Posterior vena cava (tissue), 2 donors: ENCODE results near the gene FRMD8. TPM values are rescaled to one million over a fixed set of nuclear protein-coding genes. Genes with fewer than 3 reads are reported as not detected.
A peak's percentile ranks its signal among the peaks of the same experiment; 100 is the strongest.

ENCODE experiments used
- DNase-seq: peaks from one replicate; pipeline ENCODE4 v3.0.0-alpha.2; 2020; ENCODE audit warnings: low spot score
- intact Hi-C, 2 donors: fragments of 100-400 bp; cut with DNase I; formaldehyde crosslinking; loops; one replicate each; pipeline versions ENCODE4 v1.14.1 to v1.14.2; 2022 to 2023
- total RNA-seq, 2 donors: library from RNA; stranded (reverse); fragmentation: NEBNext Ultra II Directional; extraction: Animal tissue kit (Norgen Biotek cat#: 25700); gene quantifications; one replicate each; pipeline ENCODE4 v1.2.1, GENCODE V29; 2021
- donor health status: DM: yes; HTN: yes; CAD: no.
- donor health status: DM: yes; HTN: yes; CAD: no.

Gene FRMD8
- total RNA-seq, 2 donors from 2014 or later, result 19.0 to 20.7 TPM

DNA sequence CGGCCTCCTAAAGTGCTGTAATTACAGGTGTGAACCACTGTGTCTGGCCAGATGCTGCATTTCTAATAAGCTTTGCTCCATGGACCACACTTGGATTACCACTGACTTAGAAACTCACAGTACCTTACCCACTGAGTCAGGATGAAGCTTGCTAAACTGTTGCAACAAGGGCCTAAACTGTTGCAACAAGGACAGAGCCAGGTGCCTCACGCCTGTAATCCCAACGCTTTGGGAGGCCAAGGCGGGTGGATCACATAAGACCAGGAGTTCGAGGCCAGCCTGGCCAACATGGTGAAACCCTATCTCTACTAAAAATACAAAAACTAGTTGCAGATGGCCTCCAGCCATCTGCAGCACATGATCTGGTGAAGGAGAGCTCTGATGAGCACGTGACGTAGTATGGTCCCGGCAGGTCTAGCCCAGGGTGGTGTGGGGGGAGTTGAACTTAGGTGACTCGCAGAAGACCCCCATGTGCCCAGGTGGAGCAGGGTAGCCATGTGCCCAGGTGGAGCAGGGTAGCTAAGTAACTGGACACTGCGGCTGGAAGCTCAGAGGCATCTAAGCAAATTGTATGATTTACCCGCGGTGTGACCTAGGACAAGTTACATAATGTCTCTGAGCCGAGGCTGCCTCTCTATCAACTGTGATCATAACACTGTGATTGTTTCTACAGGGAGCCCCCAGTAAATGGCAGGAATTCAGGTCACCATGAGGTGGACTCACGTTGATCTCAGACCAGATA, 12.4 kb upstream of the FRMD8 start:
- DNase-seq, result no peak
- intact Hi-C loops, result no loop called here

DNA sequence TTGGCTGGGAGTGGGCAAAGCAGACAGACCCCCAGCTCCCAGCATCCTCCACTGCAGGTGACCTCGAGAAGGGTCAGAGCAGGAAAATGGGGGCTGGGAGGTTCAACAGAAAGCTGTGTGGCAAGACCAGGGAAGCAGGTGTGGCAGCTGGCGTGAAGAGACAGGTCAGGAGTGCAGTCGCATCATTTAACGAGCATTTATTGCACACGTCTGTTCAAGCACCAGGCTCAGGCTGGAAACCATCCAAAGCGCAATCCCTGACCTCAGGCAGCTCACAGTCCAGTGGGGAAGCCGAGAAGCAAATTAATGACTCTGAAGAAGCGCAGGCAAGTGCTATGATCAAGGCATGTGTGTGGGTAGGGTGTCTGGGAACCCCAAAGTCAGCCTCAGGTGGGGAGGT, 11.4 kb upstream of the FRMD8 start:
- intact Hi-C loops, result no loop called here
- no peak for DNase-seq

DNA sequence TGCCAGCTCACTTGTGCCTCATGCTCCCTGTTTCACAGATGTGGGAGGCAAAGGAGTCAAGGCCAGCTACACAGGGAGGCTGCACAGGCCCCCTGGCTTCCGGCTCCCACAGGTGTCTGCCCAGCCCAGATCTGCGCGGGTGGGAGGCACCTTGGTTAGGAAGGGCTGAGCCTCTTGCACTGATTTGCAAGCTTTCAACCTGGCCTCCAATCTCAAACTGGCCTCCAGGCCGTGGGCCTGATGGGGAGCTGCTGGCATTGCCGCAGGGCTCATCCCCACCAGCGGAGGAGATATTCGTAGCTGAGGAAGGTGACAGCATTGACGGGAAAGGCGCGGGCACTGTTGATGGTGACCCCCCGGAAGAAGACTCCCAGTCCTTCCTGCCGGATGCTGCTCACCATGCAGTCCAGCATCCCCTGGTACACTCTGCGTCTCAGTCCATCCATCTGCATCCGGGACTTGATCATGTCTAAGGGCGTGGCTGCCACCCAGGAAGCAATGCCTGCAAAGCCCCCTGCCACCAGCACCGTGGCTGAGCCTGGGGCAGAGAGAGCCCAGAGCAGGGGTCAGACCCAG, 10.2 kb upstream of the FRMD8 start:
- no peak for DNase-seq
- intact Hi-C loops, result no loop called here

DNA sequence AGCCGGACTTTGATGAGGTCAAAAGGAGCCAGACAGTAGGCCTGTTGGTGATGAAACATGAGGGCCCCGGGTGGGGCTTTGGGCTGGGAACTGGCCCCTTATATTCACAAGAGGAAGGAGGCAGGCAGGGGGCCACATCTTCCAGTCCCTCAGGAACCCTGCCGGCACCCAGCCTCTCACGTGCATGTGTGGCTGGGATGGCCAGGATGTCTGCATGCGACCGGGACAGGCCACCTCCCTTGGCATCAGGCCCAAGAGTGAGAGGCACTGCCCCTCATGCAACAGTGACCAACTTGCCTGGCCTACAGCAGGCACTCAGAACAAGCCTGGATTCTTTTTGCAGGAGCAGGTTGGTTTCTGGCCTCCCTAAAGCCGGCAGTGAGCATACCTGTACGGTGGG, 9.4 kb upstream of the FRMD8 start:
- intact Hi-C loops, result no loop called here
- no peak for DNase-seq

DNA sequence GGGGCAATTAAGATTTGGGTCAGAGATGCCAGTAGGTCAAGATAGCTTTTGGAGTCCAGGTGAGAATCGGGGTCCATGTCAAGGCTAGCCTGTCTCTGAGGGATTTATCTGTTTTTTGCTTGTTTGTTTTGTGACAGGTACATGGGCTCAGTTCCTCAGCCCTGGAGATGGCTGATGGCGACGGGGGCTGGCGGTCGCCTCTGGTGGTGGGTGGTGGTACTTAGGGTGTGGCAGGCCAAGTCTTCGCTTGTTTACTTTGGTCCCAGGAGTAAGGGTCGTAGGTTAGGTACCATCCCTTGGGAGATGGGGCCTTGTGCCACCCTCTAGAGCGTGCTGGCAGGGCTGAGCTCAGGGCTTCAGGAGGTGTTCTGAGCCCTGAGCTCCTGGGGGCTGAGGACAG, 8.7 kb upstream of the FRMD8 start:
- no peak for DNase-seq

DNA sequence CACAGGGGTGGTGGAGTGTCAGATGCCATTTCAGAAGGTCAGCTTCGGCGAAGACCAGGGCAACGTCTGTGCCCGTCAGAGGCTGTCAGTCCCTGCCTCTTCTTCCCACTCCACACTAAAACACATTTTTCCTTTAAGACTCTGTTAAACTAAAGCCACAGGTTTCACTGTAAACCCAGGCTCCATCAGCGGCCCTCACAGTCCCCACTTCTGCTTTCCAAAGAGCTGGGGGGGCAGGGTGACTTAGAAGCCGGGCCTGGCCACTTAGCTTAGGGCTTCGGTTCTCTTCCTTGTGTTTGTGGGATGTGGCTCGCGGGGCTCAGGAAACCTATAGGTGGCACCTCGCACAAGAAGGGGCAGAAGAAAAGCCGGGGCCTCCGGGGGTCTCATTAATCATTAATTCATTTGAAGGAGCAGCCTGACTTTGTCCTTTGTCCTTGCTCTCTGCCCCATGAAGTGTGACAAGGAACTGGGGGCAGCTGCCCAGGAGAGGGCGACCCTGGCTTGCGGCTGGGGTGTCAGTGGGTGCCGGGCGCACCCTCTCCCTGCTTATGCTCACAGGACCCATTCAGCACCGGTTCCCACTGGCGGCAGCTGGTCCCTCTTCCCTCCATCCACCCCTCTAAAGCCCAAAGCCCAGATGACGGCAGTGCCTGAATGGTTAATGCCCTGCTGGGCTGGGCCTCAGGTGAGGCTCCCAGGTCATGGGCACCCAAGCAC, 8.1 kb upstream of the FRMD8 start:
- intact Hi-C loops, result no loop called here
- no peak for DNase-seq

More for the DNA sequence above, 8.7 kb upstream of the FRMD8 start:
- intact Hi-C loops, result no loop called here

DNA sequence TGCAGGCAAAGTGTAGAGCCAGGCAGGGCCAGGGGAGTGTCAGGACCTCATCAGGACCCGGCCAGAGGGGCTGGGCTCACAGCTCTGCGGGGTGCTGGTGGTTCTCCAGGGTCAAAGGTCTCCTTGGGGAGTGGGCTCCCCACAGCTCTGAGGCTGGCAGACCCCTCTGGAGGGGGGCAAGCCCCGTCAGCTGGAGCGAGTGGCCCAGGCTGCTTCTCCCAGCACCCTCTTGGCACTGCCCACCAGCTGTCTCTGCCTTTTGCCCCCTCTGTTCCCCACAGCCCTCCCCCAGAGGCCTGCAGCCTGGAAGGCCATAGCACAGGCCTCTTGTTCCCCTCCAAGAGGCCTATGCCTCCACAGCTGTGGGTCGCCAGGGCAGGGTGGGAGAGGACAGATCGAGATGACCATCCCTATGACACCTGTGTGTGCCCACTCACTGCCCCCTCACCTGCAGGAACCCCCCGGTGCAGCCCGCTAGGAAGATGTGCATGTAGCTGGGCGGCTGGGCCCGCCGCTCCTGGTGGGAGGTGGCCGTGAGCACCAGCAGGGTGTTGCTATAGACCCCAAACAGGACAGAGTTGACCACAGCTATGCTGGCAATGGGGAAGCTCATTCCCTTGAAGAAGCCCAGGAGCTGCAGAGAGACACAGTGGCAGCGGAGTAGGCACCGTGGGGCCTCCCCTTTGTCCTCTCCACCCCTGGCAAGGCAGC, 7.4 kb upstream of the FRMD8 start:
- DNase-seq, result no peak
- intact Hi-C loops, result no loop called here

DNA sequence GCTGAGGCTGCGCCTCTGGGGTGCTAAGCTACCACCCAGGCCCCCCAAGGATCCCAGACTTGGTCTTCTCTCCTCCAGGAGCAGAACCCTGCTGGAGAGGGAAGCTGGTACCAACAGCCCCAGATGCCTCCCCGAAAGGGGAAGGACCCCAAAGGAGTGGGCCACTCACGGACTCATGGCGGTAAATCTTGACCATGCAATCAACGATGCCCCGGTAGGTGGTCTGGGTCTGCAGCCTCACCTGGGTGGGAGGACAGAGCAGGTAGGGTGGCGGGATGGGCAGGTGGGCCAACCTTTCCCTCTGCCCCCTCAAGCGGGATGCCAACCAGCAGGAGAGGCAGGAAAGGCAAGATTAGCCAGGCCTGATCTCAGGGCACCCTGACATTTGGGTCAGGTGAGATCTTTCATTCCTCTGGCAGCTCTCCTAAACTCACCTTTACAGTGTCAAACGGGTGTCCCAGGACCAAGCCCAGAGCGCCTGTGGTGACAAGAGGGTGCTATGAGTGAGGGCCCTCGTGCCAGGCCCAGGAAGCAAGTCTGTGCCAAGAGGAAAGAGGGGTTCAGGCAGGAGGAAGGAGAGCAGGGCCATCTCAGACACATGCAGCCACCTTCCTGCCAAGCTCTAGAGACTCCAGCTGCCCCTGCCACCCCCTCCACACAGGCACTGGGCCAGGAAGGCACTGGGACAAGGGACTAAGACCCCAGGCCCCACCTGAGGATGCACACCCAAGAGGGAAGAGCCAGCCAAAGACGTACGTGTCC, 6.6 kb upstream of the FRMD8 start:
- no peak for DNase-seq
- intact Hi-C loops, result no loop called here

DNA sequence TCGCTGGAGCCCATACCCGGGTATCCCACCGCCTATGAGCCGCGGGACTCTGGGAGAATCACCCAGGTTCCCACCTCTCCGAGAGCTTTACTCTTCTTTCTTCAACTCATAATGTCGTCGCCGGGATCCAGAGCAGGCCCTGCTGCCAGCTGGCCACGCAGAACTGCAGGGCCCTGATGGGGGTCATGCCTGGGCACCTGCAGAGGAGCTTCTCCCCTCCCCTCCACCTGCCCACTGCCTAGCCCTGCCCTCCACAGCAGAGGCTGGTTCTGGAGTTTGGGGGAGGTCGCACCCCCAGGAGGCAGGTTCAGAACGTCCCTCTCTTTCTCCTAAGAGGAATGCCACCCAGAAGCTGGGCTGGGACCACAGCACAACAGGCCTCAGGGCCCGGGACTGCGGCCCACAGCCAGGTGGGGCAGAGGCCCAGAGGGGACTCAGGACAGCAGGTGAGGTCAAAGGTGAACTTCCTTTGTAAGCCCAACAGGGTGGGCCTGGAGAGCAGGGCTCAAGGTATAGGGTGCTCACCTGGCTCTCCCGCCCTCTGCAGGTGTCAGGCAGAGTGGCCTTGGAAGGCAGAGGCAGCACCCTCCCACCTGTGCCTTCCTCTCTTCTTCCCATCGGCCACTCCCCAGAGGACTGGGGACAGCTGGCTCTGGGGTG, 5.8 kb upstream of the FRMD8 start:
- no peak for DNase-seq
- intact Hi-C loops, result no loop called here

DNA sequence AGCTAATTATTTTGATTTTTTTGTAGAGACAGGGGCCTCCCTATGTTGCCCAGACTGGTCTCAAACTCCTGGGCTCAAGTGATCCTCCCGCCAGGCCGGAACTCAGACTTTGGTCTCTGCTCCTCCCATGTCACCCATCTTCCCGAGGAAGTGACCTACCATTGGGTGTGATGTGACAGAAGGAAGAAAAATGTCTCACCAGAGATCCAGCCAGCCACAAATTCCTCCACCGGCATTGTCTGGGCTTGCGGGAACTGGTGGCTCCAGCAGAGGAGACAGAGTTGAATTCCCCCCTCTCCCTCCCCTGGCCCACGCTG, 4.8 kb upstream of the FRMD8 start:
- intact Hi-C loops, result no loop called here
- DNase-seq, result no peak

DNA sequence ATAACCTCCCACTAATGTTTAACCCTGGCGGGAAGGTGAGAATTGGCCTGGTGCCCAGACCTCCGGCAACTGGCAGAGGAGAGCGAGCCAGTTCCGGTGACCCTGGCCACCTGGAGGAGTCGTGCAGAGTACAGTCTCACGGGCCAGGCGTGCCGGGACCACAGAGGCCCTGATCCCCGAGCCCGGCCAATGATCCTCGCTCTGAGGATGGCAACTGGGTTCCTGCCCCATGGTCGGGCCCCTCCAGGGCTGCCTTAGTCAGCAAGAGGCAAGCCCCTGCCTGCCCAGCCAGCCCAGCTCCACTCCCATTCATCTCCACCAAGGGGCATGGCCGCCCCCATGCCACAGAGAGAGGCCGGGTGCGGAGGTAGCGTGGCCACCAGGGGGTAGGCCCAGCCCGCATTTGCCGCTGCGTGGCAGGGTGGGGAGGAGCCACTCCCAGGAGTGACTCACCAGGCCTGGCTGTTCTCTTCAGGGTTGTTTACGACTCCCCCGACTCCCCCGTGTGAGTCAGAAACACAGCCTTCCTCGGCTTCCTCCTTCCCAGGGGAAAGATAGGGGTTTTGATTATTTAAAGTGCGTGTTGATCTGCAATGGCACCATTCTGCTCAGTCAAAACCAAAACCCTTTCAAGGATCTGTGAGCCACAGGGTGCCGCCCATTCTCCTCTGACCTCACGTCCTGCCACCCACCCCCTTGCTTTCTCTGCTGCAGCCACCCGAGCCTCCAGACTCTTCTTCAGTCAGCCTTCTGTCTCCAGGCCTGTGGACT, 4.2 kb upstream of the FRMD8 start, which contains the start of gene SLC25A45:
Gene SLC25A45, minus strand, starts transcription at position 614 of the 771 bp plus-strand sequence. CDS start 695 bp downstream, outside the sequence.
- peak; percentile 98 for DNase-seq
- intact Hi-C loops, result no loop called here

DNA sequence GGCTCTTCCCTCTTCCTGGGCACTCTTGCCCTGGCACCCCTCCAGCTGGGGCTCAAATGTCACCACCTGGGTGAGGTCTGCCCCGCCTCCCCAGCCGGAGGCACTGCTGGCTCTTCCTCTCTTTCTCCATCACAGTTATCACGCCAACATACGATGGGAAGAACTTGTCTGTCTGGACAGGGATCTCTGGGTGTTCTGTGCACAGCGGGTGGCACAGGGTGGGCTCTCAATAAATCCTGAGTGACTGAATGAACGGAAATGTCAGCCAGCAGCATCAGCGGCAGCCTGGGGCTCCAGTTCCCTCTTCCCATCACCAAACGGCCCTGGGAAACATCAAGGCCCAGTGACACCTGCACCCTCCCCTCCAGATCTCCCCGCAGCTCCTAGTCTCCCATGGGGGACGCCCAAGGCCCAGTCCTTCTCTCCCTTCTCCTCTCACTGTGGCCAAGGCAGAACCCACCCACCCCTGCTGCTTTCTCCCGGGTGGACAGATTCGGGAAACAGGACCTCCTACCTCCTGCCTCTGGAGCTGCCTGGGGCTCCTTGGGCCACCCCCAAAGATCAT, 3.6 kb upstream of the FRMD8 start:
- intact Hi-C loops, result no loop called here
- no peak for DNase-seq

DNA sequence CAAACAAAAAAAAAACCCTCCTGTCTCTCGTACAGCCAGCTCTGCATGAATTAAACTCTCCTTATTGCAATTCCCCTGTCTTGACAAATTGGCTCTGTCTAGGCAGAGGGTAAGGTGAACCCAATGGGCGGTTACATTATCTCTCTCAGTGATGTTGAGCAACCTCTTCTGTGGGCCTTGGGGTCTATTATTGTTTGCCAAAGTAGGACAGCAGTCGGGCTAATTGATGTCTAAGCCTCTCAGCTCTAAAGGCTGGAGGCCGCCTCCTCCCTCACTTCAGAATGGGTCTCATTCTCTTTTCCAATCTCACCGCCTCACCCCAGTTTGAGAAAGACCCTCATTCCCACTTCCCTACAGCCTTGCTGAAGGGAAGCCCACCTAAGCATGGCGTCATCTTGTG, 2.7 kb upstream of the FRMD8 start:
- DNase-seq, result no peak
- intact Hi-C loops, result no loop called here

DNA sequence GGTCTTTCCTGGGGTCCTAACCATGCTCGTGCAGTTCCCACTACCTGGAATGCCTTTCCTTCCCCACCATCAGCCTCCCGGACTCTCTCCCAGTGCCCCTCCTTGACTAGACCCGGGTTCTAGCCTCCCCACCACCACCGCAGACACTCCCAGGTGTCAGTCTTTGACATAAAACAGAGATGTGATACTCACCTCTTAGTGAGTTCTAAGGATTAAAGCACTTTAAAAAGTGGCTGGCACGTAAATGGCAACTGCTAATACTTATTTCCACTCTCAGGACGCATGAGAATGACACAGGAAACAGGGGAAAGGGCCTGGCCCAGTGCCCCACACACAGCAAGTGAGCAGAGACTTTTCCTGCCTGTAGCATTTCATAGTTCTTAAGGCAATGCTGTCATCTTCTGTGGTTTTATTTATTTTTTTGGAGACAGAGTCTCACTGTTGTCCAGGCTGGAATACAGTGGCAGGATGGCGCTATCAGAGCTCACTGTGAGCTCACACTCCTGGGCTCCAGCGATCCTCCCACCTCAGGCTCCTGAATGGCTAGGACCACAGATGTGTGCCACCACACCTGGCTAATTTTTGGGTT, 2.0 kb upstream of the FRMD8 start:
- intact Hi-C loops, result no loop called here
- no peak for DNase-seq

DNA sequence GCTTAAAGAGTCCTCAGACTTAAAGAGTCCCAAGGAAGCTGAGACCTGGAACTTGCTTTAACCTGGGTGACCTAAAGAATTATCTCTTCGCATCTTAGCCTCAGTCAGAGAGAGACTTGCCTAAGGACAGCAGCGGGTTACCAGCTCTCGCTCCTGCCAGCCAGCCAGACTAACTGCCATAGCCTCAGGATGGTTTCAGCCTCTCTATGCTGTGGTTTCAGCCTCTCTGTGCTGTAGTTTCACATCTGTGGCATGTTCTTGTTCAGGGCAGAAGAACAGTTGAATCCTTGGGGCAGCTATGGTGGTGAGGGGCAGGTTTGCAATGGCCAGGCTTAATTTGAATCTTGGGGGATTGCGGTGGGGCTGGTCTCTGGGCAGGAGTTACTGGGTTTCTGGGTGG, 2.3 kb downstream of the FRMD8 start:
- no peak for DNase-seq
- intact Hi-C loops, result no loop called here

DNA sequence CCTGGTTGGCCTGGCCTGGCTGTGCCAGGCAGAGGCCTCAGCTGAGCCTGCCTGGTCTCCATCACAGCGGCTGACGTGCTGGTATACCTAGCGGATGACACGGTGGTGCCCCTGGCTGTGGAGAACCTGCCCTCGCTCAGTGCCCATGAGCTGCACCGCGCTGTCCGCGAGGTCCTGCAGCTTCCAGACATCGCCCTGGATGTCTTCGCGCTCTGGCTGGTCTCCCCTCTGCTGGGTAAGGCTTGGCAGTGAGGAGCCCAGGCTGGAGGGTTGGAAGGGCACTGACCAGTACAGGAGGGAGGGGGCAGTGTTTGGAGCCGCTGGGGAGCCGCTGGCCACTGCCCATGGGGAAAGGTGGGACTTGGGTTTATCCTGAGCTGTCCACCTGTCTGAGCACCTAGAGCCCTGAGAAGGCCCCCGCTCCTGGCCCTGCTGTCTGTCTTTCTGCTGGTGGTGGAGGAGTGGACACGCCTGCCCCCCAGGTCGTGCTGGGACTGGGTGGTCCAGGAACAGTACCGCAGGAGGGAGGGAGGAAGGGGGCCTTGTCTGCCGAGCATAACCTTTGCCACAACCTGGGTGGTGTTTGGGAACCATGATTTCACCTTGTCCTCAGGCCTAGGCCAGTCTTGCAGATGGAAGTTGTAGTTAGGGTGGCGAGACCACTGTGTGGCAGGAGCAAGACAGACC, 3.0 kb downstream of the FRMD8 start:
- DNase-seq, result no peak
- intact Hi-C loops, result no loop called here
